ENCODE results near the gene NIPA2.
A peak's percentile ranks its signal among the peaks of the same experiment; 100 is the strongest.
"Not testable (repeated sequence)": the region's sequence is repeated elsewhere in the genome, so short reads cannot be mapped to it uniquely, and the experiment has no call there.

The NIPA2 gene

DNA sequence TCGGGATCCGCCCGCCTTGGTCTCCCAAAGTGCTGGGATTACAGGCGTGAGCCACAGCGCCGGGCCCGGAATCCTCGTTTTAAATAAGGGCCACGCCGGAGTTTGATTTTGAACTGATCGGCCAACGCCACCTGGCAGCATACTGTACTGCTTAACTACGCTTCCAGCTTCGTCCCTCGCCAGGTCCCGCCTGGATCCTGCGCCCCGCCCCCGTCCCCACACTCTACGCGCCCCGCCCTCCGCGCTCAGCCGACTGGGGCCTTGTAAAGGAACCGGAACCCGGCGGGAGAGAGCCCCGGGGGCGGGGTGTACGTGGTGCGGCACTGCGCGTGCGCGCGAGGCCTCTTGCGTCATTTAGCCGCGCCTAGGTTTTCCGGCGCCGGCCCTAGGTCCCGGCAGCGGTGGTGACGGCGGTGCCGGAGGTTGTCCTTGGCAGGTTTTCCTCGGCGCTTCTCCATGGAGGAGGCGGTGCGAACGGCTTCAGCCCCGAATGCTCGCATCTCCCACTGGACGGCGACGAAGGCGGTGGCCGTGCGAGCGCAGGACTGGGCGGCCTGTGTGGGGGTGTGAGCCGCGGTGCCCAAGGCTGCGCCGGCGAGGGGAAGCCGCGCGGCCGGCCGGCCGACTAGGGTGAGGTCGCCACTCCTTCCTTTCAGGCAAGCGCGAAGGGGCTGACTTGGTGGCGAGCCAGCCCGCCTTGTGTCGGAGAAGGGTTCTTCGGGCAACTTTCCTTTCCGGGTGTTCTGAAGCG lies at the start of gene NIPA2:
NIPA2 (plus strand) TSS at position 375 of the 751 bp plus-strand sequence. CDS start 13,066 bp downstream, outside the sequence.
- peak; percentile 98 for DNase-seq (ENCODE audit: low spot score)

- no peak for DNase-seq (ENCODE audit: low spot score)
Observed at GRCh38 chr15:22794063-22794462, 44.4 kb upstream of the NIPA2 start.

- DNase-seq (ENCODE audit: low spot score), result no peak
Observed at GRCh38 chr15:22794621-22795167, 43.8 kb upstream of the NIPA2 start.

- DNase-seq (ENCODE audit: low spot score), result no peak
Observed at GRCh38 chr15:22795206-22796063, 43.0 kb upstream of the NIPA2 start.

- DNase-seq (ENCODE audit: low spot score), result no peak
Observed at GRCh38 chr15:22796079-22796478, 42.4 kb upstream of the NIPA2 start.

DNA sequence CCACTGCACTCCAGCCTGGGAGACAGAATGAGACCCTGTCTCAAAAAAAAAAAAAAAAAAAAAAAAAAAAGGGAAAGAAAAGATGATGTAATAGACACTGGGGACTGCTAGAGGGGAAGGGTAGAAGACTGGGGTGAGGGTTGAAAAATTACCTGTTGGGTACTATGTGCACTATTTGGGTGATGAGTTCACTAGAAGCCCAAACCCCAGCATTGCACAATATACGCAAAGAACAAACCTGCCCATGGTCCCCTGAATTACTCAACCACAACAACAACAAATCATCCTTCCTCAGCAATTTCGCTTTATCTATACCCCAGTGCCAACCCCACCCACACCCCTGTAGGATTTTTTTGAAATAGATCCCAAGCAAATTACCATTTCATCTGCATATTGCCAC lies 38.6 kb upstream of the NIPA2 start:
- no peak for DNase-seq (ENCODE audit: low spot score)

DNA sequence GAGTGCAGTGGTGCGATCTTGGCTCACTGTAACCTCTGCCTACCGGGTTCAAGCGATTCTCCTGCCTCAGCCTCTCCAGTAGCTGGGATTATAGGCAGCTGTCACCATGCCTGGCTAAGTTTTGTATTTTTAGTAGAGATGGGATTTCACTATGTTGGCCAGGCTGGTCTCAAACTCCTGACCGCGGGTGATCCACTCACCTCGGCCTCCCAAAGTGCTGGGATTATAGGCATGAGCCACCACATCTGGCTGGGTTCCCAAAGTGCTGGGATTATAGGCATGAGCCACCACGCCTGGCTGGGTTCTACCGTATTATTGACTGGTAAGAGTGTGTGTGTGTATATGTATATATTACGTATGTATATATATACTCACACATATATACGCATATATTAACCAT lies 35.5 kb upstream of the NIPA2 start:
- not testable (repeated sequence) for DNase-seq (ENCODE audit: low spot score)

DNA sequence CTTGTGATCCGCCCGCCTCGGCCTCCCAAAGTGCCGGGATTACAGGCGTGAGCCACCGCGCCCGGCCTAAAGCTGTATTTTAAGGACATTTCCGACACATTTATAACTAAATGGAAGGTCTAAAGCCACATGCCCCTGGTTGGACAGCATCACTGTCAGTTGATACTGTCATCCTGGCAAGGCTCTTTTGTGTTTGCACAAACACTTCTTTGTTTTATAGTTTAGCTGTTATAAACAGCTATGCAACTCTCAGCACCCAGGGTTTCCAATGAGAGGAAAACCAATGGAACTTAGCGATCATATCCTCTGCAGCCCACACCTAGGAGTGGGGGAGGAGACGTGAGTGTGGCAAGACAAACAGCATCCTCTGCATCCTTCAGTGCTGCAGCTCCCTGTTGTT lies 32.3 kb upstream of the NIPA2 start:
- DNase-seq (ENCODE audit: low spot score), result no peak

DNA sequence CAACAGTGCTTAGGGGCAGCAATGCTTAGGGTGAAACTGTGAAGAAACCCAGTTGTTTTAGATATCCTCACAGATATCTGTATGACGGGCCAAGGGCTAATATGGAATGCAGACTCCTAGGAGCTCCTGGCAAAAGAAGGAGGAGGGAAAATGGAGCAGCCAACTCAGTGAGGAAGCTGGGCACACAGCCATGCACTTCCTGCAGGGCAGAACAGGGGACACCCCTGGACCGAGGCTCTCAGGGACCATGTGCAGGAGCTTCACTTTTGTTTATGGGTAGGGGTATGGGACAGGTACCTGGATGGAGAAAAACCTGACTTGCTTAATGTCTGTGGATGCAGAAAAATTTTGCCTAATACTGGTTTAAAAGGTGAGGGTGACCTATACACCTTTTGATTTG lies 31.8 kb upstream of the NIPA2 start:
- DNase-seq (ENCODE audit: low spot score), result no peak

GRCh38 chr15:22807831-22808230 lies 30.6 kb upstream of the NIPA2 start:
- DNase-seq (ENCODE audit: low spot score), result not testable (repeated sequence)

- no peak for DNase-seq (ENCODE audit: low spot score)
Observed at GRCh38 chr15:22808240-22808639, 30.2 kb upstream of the NIPA2 start.

- no peak for DNase-seq (ENCODE audit: low spot score)
Observed at GRCh38 chr15:22808761-22809280, 29.6 kb upstream of the NIPA2 start.

GRCh38 chr15:22810033-22810852 lies 28.2 kb upstream of the NIPA2 start:
- DNase-seq (ENCODE audit: low spot score), result no peak

GRCh38 chr15:22810853-22811338 lies 27.6 kb upstream of the NIPA2 start:
- DNase-seq (ENCODE audit: low spot score), result no peak

GRCh38 chr15:22811640-22812039 lies 26.8 kb upstream of the NIPA2 start:
- no peak for DNase-seq (ENCODE audit: low spot score)

DNA sequence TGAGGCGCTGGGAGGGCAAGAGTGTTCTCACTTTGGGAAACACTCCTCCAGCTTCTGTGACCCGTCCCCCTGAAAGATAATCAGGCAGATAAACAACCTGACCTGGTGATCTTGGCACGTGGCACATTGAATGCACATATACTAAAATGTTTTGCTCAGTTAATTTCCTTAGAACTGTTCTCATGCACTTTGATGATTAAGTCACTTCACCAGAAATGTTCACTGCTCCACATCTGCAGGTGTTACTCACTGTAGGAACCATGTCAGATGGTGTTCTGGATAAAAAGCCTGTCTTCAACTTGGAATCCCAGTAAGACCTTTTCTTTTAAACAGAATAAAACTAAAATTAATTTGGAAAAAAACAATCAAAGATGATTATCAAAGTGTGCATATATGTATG lies 24.6 kb upstream of the NIPA2 start:
- no peak for DNase-seq (ENCODE audit: low spot score)

DNA sequence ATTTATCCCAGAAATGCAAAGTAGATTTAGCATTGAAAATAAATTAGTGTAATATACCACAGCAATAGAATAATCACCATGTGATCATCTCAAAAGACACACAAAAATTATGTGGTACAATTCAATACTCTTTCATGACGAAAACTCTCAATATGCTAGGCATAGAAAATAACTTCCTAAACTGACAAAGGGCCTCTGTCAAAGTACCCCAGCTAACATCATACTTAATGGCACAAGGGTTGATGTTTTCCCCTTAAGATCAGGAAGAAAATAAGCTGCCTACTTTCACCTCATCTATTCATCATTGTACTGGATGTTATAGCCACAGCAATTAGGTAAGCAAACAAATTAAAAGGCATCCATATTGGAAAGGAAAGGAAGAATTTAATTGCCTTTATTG lies 22.7 kb upstream of the NIPA2 start:
- no peak for DNase-seq (ENCODE audit: low spot score)

DNA sequence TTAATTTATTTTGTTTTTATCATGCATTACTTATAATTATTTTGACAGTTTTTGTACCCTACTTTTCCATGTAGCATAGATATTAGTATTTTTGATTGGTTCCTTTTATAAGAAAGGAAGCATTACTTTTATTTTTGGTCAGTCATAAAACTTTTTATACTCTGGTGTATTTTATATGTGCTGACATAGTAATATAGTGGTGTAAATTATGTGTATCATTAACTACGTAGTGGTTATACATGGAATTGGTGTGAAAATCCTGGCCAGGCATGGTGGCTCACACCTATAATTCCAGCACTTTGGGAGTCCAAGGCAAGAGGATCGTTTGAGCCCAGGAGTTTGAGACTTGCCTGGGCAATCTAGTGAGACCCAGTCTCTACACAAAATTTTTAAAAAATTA lies 18.8 kb upstream of the NIPA2 start:
- DNase-seq (ENCODE audit: low spot score), result no peak

- DNase-seq (ENCODE audit: low spot score), result no peak
Observed at GRCh38 chr15:22823495-22824128, 14.9 kb upstream of the NIPA2 start.

DNA sequence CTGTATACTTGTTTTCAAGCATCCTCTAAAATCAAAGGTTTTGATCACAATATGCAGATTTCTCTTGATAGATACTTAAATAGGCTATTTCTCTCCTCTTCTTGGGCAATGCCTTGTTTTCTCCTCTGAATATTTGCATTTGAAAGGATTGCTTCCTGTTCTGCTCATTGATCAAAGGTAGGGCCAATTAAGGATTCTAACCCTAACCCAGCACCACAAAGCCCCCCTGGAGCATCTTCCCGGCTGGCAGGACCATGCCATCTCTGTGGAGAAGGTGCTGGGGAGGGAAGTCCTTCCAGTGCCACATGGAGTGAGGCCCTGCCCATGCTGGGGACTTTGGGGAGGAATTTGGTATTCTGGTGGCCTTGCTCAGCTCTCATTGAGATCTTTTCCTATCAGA lies 11.3 kb upstream of the NIPA2 start:
- DNase-seq (ENCODE audit: low spot score), result no peak

- no peak for DNase-seq (ENCODE audit: low spot score)
Observed at GRCh38 chr15:22831473-22831872, 7.0 kb upstream of the NIPA2 start.
